ENCODE results near the gene TLE4.

TLE4 gene

DNA sequence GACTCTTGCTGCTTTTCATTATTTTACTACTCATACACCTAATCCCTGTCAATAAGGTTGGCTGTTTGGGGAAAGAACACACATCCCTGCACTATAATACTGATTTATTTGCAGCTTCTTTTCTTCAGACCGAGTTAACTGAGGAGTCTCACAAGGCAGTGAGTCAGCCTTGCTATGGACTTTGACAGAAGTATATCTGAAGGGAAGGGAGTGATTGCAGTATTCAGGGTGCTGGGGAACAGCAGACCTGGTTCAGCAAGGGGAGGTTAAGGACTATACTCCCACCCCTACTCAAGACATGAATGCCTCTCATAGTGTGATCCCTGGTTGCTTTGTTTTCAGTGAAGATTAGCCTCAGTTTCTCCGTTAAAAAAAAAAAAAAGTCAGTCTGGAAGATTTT is 99.8 kb downstream of the TLE4 start:
- TF ChIP-seq, protein P1, sequence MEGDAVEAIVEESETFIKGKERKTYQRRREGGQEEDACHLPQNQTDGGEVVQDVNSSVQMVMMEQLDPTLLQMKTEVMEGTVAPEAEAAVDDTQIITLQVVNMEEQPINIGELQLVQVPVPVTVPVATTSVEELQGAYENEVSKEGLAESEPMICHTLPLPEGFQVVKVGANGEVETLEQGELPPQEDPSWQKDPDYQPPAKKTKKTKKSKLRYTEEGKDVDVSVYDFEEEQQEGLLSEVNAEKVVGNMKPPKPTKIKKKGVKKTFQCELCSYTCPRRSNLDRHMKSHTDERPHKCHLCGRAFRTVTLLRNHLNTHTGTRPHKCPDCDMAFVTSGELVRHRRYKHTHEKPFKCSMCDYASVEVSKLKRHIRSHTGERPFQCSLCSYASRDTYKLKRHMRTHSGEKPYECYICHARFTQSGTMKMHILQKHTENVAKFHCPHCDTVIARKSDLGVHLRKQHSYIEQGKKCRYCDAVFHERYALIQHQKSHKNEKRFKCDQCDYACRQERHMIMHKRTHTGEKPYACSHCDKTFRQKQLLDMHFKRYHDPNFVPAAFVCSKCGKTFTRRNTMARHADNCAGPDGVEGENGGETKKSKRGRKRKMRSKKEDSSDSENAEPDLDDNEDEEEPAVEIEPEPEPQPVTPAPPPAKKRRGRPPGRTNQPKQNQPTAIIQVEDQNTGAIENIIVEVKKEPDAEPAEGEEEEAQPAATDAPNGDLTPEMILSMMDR (IDR thresholded peaks at IDR 0.05; ENCODE audit: low read depth, low read length, missing control alignments) = no peak
- no peak overlapping the region for H3K4me3 ChIP-seq (replicated peaks; ENCODE audit: low read depth, low read length)
- DNase-seq (ENCODE audit: extremely low read depth, low read depth) = no peak

DNA sequence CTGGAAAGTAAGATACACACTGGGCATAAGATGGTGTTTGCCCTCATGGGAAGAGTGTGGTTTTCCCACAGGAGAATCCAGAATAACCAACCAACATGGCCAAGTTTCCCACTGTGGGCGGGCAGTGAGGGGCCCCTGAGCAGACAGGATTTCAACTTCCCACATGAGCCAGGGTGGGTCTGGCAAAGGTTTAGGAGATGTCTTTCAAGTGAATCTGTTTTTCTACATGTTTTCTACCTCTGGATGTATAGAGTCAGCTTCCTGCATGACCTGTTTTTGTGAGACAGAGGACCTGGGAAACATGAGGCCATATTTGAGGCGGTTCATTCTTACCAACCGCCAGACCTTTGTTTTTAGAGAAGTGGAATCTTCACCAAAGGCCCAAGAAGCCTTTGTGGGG is 100.5 kb downstream of the TLE4 start:
- TF ChIP-seq, protein P1 (IDR thresholded peaks at IDR 0.05; ENCODE audit: low read depth, low read length, missing control alignments) = no peak
- no peak overlapping the region for H3K4me3 ChIP-seq (replicated peaks; ENCODE audit: low read depth, low read length)
- no peak for DNase-seq (ENCODE audit: extremely low read depth, low read depth)

DNA sequence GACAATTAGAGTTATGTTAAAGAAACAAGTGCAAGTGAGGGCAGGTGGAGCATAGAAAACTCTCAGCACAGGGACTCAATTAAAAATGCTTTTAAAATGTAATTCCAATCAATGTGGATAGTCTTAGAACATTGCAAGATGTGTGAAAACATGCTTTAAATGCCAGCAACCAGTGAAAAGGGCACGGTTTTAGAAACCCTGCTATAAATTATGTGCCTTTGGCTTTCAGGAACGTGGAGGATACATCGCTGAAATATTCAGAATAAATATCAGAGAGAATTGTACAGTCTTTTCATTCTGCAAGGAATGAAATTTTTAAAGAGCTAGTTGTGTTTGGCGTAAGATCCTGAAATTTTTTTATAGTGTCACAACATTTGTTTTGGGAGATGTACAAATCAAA is 101.1 kb downstream of the TLE4 start:
- DNase-seq (ENCODE audit: extremely low read depth, low read depth) = no peak
- TF ChIP-seq, protein P1 (IDR thresholded peaks at IDR 0.05; ENCODE audit: low read depth, low read length, missing control alignments) = no peak
- no peak overlapping the region for H3K4me3 ChIP-seq (replicated peaks; ENCODE audit: low read depth, low read length)

DNA sequence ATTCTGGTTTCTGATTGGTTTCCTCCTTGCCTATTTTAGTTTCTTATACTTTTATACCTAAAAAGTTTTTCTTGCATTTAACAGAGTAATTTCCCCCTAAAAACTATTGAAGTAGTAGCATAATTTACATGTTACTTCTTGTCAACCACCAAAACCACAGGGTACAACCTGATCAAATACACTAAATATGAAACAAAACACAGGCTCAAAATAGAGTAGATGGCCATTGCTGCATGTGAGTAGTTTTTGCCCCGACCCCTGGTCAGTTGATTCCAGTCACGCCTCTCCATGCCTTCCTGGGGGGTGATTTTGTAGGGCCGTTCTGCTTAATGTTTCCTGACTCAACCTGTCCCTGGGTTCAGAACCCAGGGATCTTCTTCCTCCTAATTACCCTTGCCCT is 101.8 kb downstream of the TLE4 start:
- no peak overlapping the region for H3K4me3 ChIP-seq (replicated peaks; ENCODE audit: low read depth, low read length)
- TF ChIP-seq, protein P1 (IDR thresholded peaks at IDR 0.05; ENCODE audit: low read depth, low read length, missing control alignments) = no peak
- DNase-seq (ENCODE audit: extremely low read depth, low read depth) = no peak

DNA sequence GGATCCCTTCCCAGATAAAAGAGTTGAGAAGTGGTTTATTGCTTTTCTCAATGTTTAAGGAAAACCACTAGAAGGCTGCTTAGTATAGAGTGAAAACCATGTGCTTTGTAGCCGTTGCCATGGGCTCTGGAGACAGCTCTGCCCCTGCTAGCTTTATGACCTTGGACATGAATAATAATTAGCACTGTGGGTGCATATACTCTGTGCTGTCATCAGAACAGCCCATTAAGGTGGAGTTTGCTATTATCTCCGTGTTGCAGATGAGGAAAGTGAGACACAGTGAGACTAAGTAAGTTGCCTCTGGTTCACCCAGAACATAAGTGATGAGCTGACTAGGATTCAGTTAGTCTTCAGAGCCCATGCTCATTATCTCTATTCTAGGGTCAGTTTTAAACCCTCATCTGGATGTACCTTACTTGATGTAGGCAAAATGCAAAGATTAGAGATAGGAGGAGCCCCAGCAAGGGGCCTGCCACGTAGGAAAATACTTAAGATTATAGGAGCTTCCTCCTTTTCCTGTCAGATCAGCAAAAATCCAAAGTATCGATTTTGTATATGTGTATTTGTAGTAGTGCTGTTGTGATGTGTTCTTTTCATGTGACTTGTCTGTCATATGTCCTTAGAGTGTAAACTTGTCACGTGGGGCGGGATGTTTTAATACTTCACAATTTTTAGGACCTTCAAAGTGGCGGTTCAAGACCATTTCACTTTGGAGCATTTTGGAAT is 102.5 kb downstream of the TLE4 start:
- TF ChIP-seq, protein P1 (IDR thresholded peaks at IDR 0.05; ENCODE audit: low read depth, low read length, missing control alignments) = no peak
- DNase-seq (ENCODE audit: extremely low read depth, low read depth) = no peak
- no peak overlapping the region for H3K4me3 ChIP-seq (replicated peaks; ENCODE audit: low read depth, low read length)

DNA sequence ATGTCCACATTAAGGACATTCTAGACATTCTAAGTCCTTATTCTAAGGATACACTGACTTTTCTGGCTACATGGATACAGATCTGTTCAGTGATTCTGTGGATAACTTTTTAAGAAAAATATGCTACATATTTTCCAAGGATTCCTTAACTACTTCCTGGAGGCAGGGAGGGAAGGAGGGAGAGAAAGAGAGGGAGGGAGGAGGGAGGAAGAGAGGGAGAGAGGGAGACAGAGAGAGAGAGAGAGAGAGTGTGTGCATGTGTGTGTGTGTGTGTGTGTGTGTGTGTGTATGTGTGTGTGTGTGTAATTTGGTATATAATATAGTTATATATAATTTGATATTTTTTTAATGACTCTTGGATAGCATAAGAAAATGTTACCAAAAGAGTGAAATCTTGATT is 109.8 kb downstream of the TLE4 start:
- DNase-seq (ENCODE audit: extremely low read depth, low read depth) = no peak
- TF ChIP-seq, protein P1 (IDR thresholded peaks at IDR 0.05; ENCODE audit: low read depth, low read length, missing control alignments) = no peak
- no peak overlapping the region for H3K4me3 ChIP-seq (replicated peaks; ENCODE audit: low read depth, low read length)

Measured in HFF-Myc (cell line).